ENCODE measurements around the gene COL16A1.
A peak's percentile ranks its signal among the peaks of the same experiment; 100 is the strongest.

Gene COL16A1

GRCh38 chr1:31703431-31704270 lies at the start of gene COL16A1:
Gene COL16A1, minus strand, starts transcription at chr1:31704017. Its CDS starts 1,824 bp downstream, at chr1:31702193.
- Histone ChIP-seq H3K9me3 (replicated peaks in 1 of 11) (no peaks in the 10 kb centered on the region), H3K4me3 (0 out of 20 replicates have a peak within 1 kb of the TSS, but pooled peaks of 1 of the 10 experiments have one; percentile 14), H3K36me3 (no peaks in the 10 kb centered on the region), H3K9ac (peak within 1 kb of the TSS in 9 of 11 experiments; percentile 23 to 60 (median 46); a peak in 11 of 22 replicates), H3K4me2 (peak within 1 kb of the TSS; percentile 63 to 85 (median 79)), H3K4me1 (peaks cover 64 to 85% (median 74%) of the 10 kb centered on the region in 10 experiments), H3K27ac (peak within 1 kb of the TSS in 9 of 11 experiments; percentile 23 to 71 (median 48); a peak in 12 of 22 replicates), H3K27me3 (peaks cover 31 to 62% (median 35%) of the 10 kb centered on the region in 11 experiments), H4K20me1 (peaks cover 0 to 5% (median 0%) of the 10 kb centered on the region in 11 experiments; a peak in 1 of 22 replicates)
- no peak for TF ChIP-seq Cebpa-rat (IDR thresholded peaks at IDR 0.05)

- Histone ChIP-seq H3K36me3 (no peaks in the 10 kb centered on the region), H3K4me1 (peaks cover 47 to 73% (median 64%) of the 10 kb centered on the region in 10 experiments), H3K27ac (peak overlapping the region in 4 of 11 experiments; percentile 7 to 41 (median 14); a peak in 3 of 22 replicates), H3K9ac (0 out of 22 replicates have a peak overlapping the region, but pooled peaks of 1 of the 11 experiments have one; percentile 7), H4K20me1 (peaks cover 0 to 31% (median 0%) of the 10 kb centered on the region in 11 experiments; a peak in 5 of 22 replicates), H3K4me3 (no peak overlapping the region), H3K27me3 (peaks cover 0 to 8% (median 0%) of the 10 kb centered on the region in 11 experiments; a peak in 1 of 22 replicates), H3K4me2 (peak overlapping the region; percentile 32 to 83 (median 64); a peak in 21 of 22 replicates), H3K9me3 (replicated peaks in 1 of 11) (no peaks in the 10 kb centered on the region)
- TF ChIP-seq Cebpa-rat (IDR thresholded peaks at IDR 0.05): no peak
Measured at GRCh38 chr1:31752952-31753475, 49.2 kb upstream of the COL16A1 start.

- H3K9me3 ChIP-seq (replicated peaks in 1 of 11): no peaks in the 10 kb centered on the region
- H3K27ac ChIP-seq: peak overlapping the region in 2 of 11 experiments; percentile 5 to 41; a peak in 1 of 22 replicates
- peaks cover 0 to 8% (median 0%) of the 10 kb centered on the region in 11 experiments; a peak in 1 of 22 replicates for H3K27me3 ChIP-seq
- H3K4me2 ChIP-seq: peak overlapping the region; percentile 12 to 83 (median 64)
- H3K4me3 ChIP-seq: no peak overlapping the region
- H3K4me1 ChIP-seq: peaks cover 47 to 73% (median 64%) of the 10 kb centered on the region in 10 experiments
- H3K36me3 ChIP-seq: no peaks in the 10 kb centered on the region
- H3K9ac ChIP-seq: 0 out of 22 replicates have a peak overlapping the region, but pooled peaks of 2 of the 11 experiments have one; percentile 1 to 23
- peaks cover 0 to 23% (median 0%) of the 10 kb centered on the region in 11 experiments; a peak in 5 of 22 replicates for H4K20me1 ChIP-seq
- no peak for TF ChIP-seq Cebpa-rat (IDR thresholded peaks at IDR 0.05)
Measured at GRCh38 chr1:31752258-31752657, 48.4 kb upstream of the COL16A1 start.

- 0 out of 22 replicates have a peak overlapping the region, but pooled peaks of 1 of the 11 experiments have one; percentile 41 for H3K27ac ChIP-seq
- peaks cover 0 to 20% (median 0%) of the 10 kb centered on the region in 11 experiments; a peak in 5 of 22 replicates for H4K20me1 ChIP-seq
- H3K27me3 ChIP-seq: peaks cover 0 to 8% (median 0%) of the 10 kb centered on the region in 11 experiments; a peak in 1 of 22 replicates
- no peak overlapping the region for H3K4me3 ChIP-seq
- no peak for TF ChIP-seq Cebpa-rat (IDR thresholded peaks at IDR 0.05)
- peaks cover 47 to 76% (median 68%) of the 10 kb centered on the region in 10 experiments for H3K4me1 ChIP-seq
- H3K36me3 ChIP-seq: no peaks in the 10 kb centered on the region
- peak overlapping the region; percentile 12 to 83 (median 64); a peak in 21 of 22 replicates for H3K4me2 ChIP-seq
- H3K9ac ChIP-seq: 0 out of 22 replicates have a peak overlapping the region, but pooled peaks of 2 of the 11 experiments have one; percentile 1 to 23
- no peaks in the 10 kb centered on the region for H3K9me3 ChIP-seq (replicated peaks in 1 of 11)
Measured at GRCh38 chr1:31751822-31752241, 48.0 kb upstream of the COL16A1 start.

GRCh38 chr1:31750858-31751510 lies 47.2 kb upstream of the COL16A1 start:
- Histone ChIP-seq H3K4me1 (peaks cover 47 to 79% (median 74%) of the 10 kb centered on the region in 10 experiments), H3K4me3 (no peak overlapping the region), H3K9ac (no peak overlapping the region), H4K20me1 (peaks cover 0 to 19% (median 0%) of the 10 kb centered on the region in 11 experiments; a peak in 5 of 22 replicates), H3K27me3 (peaks cover 0 to 8% (median 0%) of the 10 kb centered on the region in 11 experiments; a peak in 1 of 22 replicates), H3K4me2 (peak overlapping the region; percentile 60 to 83 (median 72)), H3K9me3 (replicated peaks in 1 of 11) (no peaks in the 10 kb centered on the region), H3K36me3 (no peaks in the 10 kb centered on the region), H3K27ac (no peak overlapping the region; a peak in 1 of 22 replicates)
- no peak for TF ChIP-seq Cebpa-rat (IDR thresholded peaks at IDR 0.05)

GRCh38 chr1:31749785-31750735 lies 46.2 kb upstream of the COL16A1 start:
- no peak for TF ChIP-seq Cebpa-rat (IDR thresholded peaks at IDR 0.05)
- no peaks in the 10 kb centered on the region for H3K36me3 ChIP-seq
- peak overlapping the region; percentile 60 to 83 (median 72) for H3K4me2 ChIP-seq
- H4K20me1 ChIP-seq: peaks cover 0 to 24% (median 0%) of the 10 kb centered on the region in 11 experiments; a peak in 5 of 22 replicates
- peaks cover 43 to 79% (median 75%) of the 10 kb centered on the region in 10 experiments for H3K4me1 ChIP-seq
- no peaks in the 10 kb centered on the region for H3K9me3 ChIP-seq (replicated peaks in 1 of 11)
- no peak overlapping the region for H3K27ac ChIP-seq
- H3K4me3 ChIP-seq: no peak overlapping the region
- H3K27me3 ChIP-seq: peaks cover 0 to 8% (median 0%) of the 10 kb centered on the region in 11 experiments; a peak in 1 of 22 replicates
- no peak overlapping the region for H3K9ac ChIP-seq

- Histone ChIP-seq H3K4me3 (no peak overlapping the region), H3K27ac (no peak overlapping the region), H3K27me3 (peaks cover 0 to 8% (median 0%) of the 10 kb centered on the region in 11 experiments; a peak in 3 of 22 replicates), H3K4me2 (peak overlapping the region in 1 of 11 experiments; percentile 27; a peak in 1 of 22 replicates), H3K36me3 (no peaks in the 10 kb centered on the region), H3K4me1 (peaks cover 33 to 79% (median 75%) of the 10 kb centered on the region in 10 experiments), H3K9me3 (replicated peaks in 1 of 11) (no peaks in the 10 kb centered on the region), H4K20me1 (peaks cover 0 to 28% (median 0%) of the 10 kb centered on the region in 11 experiments; a peak in 3 of 22 replicates), H3K9ac (peak overlapping the region in 1 of 11 experiments; percentile 6; a peak in 1 of 22 replicates)
- TF ChIP-seq Cebpa-rat (IDR thresholded peaks at IDR 0.05): no peak
Measured at GRCh38 chr1:31748365-31748764, 44.5 kb upstream of the COL16A1 start.

Measured in BLaER1 treated with 17β-estradiol and CSF1 and Interleukin-3, amounts not matched to agents 10 nM and 100 nM (cell line).